Activated naive CD4-positive, alpha-beta T cell treated with anti-CD3 and anti-CD28 coated beads, Interleukin-2, amount 50 U/mL, for 72 hours (primary cell): ENCODE measurements around the gene TMEM127. TPM values are rescaled to one million over a fixed set of nuclear protein-coding genes. Genes with fewer than 3 reads are reported as not detected.
"Not testable (repeated sequence)": the region's sequence is repeated elsewhere in the genome, so short reads cannot be mapped to it uniquely, and the experiment has no call there.

Experiments used
- ATAC-seq, 2 donors: fragments of 150-1000 bp; cut with Tn5 transposase; 2 replicates each; pipeline ENCODE4 v1.10.0; 2021; ENCODE audit warnings: mild to moderate bottlenecking in 2 of 2, moderate library complexity in 2 of 2
- DNase-seq, 2 donors: peaks; one replicate each; pipeline ENCODE4 v3.0.0; 2021 to 2022; ENCODE audit warnings: low spot score in 2 of 2
- H3K27ac Mint-ChIP-seq, 2 donors: one replicate each; pipeline ENCODE4 v1.8.0; 2022; ENCODE audit warnings: mild to moderate bottlenecking in 2 of 2, mixed read lengths in 2 of 2
- H3K36me3 Mint-ChIP-seq, 2 donors: one replicate each; pipeline ENCODE4 v1.8.0; 2022; ENCODE audit warnings: mixed read lengths in 2 of 2
- H3K9me3 Mint-ChIP-seq, 2 donors: one replicate each; pipeline ENCODE4 v1.8.0; 2022; ENCODE audit warnings: mixed read lengths in 2 of 2
- total RNA-seq, 2 donors: library from RNA; stranded (reverse); gene quantifications; one replicate each; pipeline ENCODE4 v1.2.3, GENCODE V29; 2022

The TMEM127 gene
- 10 to 100 TPM; 16.5 to 17.6 TPM for total RNA-seq

- Mint-ChIP-seq H3K9me3 (no peaks in the 10 kb centered on the region), H3K27ac (peak within 1 kb of the TSS; percentile 97), H3K36me3 (peaks cover 24 to 33% of the 10 kb centered on the region in 2 donors)
- DNase-seq (peak; percentile 99), ATAC-seq (peak; percentile 94 to 95)
These were observed at the start of gene TMEM127, which contains the start of gene CIAO1 for GRCh38 chr2:96265840-96266679. TSS of gene TMEM127 (minus strand) at chr2:96265997. CDS start at chr2:96265381, 616 bp downstream. TSS of gene CIAO1 (plus strand) at chr2:96266225. CDS start at chr2:96266351, 126 bp downstream.

GRCh38 chr2:96315005-96315399 lies 49.2 kb upstream of the TMEM127 start:
- Mint-ChIP-seq H3K36me3 (peaks cover 0 to 6% of the 10 kb centered on the region in 2 donors), H3K27ac (no peak overlapping the region), H3K9me3 (no peaks in the 10 kb centered on the region)
- DNase-seq (no peak), ATAC-seq (no peak)

- DNase-seq (no peak), ATAC-seq (no peak)
- Mint-ChIP-seq H3K27ac (no peak overlapping the region), H3K9me3 (no peaks in the 10 kb centered on the region), H3K36me3 (peaks cover 23 to 28% of the 10 kb centered on the region in 2 donors)
These were observed 42.5 kb upstream of the TMEM127 start for GRCh38 chr2:96308248-96308647.

DNA sequence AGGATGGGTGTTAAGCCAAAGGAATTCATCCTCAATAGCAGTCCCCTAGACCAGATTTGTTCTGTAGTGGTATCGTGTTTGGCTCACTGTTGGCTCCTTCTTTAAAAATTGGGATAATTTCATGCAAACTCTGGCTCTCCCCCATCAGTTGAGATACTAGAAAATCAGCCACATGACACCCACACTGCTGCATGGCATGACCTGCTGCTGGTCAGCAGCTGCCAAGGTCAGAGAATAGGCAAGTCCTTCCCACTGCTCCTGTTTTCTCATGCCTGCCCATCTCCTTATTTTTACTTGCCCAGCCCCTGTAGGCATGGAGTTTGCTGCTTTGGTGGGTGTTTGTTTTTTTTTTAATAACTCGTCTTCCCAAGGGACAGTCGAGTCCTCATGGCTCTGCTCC lies 40.6 kb upstream of the TMEM127 start:
- ATAC-seq, result no peak
- peaks cover 40 to 43% of the 10 kb centered on the region in 2 donors for H3K36me3 Mint-ChIP-seq
- no peaks in the 10 kb centered on the region for H3K9me3 Mint-ChIP-seq
- peak overlapping the region; percentile 96 to 100 for H3K27ac Mint-ChIP-seq
- no peak for DNase-seq

DNA sequence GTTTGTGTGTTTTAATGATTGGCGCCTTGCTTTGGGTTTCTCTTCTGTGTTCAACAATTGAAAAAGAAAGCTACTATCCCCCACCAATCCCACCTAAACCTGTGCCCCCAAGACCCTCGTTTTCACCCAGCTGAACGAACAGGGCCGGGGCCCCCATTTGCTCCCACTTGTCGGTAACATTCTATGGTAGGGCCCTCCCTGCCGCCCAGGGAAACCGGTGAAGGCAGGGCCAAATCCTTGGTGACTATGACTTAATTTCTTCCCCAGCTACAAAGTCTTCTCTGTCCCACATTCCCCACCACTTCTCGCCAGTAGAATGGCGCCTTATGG lies 40.1 kb upstream of the TMEM127 start:
- Mint-ChIP-seq H3K9me3 (no peaks in the 10 kb centered on the region), H3K27ac (peak overlapping the region; percentile 96 to 100), H3K36me3 (peaks cover 44 to 47% of the 10 kb centered on the region in 2 donors)
- DNase-seq (no peak), ATAC-seq (no peak)

GRCh38 chr2:96305091-96305978 lies 39.5 kb upstream of the TMEM127 start, which contains the start of gene SNRNP200:
TSS of gene SNRNP200 (minus strand) at chr2:96305546. CDS start at chr2:96305437, 109 bp downstream.
- peak; percentile 90 to 91 for DNase-seq
- Mint-ChIP-seq H3K36me3 (peaks cover 45 to 49% of the 10 kb centered on the region in 2 donors), H3K9me3 (no peaks in the 10 kb centered on the region), H3K27ac (peak within 1 kb of the TSS; percentile 96 to 100)
- ATAC-seq, result peak; percentile 99

DNA sequence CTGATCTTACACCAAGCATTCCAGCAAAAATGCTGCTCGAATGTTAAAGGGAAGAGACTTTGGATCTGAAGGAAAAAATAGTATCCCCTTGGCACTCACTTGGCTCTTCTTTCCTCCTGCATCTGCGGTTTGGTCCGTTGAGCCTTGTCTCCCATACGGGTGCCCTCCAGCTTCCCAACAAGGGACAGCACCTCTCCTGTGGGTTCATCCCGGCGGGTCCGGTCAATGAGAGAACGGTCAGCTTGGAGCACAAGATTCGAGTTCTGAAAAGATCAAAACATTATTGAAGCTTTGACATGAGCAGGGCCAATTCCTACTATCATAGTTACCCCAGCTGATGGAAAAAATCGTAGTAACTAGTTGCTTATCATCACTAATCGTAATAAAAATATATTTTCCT lies 38.8 kb upstream of the TMEM127 start:
- peaks cover 47 to 49% of the 10 kb centered on the region in 2 donors for H3K36me3 Mint-ChIP-seq
- peak overlapping the region; percentile 96 to 100 for H3K27ac Mint-ChIP-seq
- H3K9me3 Mint-ChIP-seq, result no peaks in the 10 kb centered on the region
- no peak for ATAC-seq
- no peak for DNase-seq

DNA sequence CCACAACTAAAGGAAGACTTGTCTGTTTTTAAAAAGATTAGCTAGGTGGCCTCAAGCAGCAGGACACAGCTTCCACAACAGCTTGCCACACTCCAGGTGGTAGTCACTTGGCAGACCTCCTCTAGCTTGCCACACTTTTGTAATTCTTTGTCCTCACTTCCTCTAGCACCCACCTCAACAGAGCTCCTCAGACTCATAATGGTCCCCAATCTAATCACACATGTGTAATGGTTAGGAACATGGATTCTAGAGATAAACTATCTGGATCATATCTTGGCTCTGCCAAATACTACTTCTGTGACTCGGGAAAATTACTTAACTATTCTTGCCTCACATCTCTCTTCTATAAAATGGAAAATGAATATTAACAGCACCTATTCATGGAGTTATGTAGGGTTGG lies 36.1 kb upstream of the TMEM127 start:
- Mint-ChIP-seq H3K27ac (peak overlapping the region; percentile 47 to 74), H3K36me3 (peaks cover 71 to 74% of the 10 kb centered on the region in 2 donors)

DNA sequence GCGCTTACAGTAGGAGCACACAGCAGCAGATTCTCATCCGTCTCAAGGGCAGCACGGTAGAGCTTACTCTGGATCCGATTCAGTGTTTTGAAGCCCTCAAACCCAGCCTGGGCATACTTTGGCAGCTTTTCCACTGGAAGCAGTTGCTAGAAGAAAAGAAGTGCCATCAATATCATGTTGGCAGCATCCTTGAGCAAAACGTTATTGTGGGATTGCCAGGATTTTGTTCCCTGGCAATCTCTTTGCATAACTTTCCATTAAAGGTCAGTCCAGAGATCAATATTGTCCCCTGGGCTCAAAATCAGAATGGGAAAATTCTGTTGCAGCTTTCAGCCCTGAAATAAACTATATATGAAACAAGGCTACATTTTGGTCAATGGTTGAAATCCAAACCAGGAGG lies 31.1 kb upstream of the TMEM127 start:
- Mint-ChIP-seq H3K36me3 (peaks cover 41 to 61% of the 10 kb centered on the region in 2 donors), H3K9me3 (no peaks in the 10 kb centered on the region), H3K27ac (no peak overlapping the region)
- ATAC-seq (no peak), DNase-seq (no peak)

More for the DNA sequence above, 36.1 kb upstream of the TMEM127 start:
- ATAC-seq (no peak), DNase-seq (no peak)
- H3K9me3 Mint-ChIP-seq, result no peaks in the 10 kb centered on the region

- peaks cover 26 to 58% of the 10 kb centered on the region in 2 donors for H3K36me3 Mint-ChIP-seq
- not testable (repeated sequence) for DNase-seq, ATAC-seq, H3K27ac Mint-ChIP-seq, H3K9me3 Mint-ChIP-seq
These were observed 28.5 kb upstream of the TMEM127 start for GRCh38 chr2:96294271-96294670.

DNA sequence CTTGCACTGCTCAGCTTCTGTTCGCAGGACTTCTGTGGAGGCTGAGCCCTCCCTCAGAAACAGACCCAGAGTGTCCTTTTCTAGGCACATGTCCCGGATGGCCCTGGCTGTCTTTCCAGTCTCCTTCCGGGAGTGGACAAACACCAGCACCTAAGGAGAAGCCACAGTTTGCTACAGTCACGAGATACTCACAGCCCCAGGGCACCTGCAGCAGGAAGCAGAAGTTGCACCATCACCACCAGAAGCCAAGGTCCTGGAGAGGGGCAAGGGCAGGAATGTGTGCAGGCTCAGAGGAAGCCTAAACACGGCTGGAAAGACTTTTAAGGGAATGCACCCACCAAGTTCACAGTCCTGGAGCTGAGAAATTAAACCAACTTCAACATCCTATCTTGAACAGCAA lies 26.0 kb upstream of the TMEM127 start:
- H3K27ac Mint-ChIP-seq, result no peak overlapping the region
- ATAC-seq (no peak), DNase-seq (no peak)
- peaks cover 8 to 48% of the 10 kb centered on the region in 2 donors for H3K36me3 Mint-ChIP-seq
- H3K9me3 Mint-ChIP-seq, result no peaks in the 10 kb centered on the region

DNA sequence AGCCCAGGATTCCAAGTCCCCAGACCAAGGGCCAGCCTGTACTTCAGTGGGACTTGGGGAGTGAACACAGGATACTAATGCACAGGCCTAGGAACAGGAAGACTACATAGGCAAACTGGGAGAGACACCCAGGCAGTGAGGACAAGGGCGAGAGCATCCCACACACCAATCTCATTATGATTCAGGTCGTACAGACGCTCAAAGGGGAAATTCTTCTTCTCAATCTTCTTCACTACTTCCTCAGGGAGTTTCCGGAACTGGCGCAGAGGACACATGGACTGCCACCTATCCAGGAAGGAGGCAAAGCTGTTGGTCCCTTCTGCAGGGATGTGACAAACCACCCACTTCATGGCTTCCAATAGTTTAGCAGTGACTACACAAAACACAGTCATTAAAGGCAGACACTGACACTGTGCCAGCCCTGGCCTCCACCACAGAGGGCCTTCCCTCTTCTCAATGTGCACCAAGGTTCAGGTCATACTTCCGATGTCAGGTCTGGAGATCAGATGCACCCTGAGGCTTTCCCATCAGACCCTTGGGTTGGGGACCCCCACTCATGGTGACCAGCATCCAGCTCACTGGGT lies 21.6 kb upstream of the TMEM127 start:
- ATAC-seq (peak in 1 of 2 donors; percentile 47), DNase-seq (no peak)
- no peaks in the 10 kb centered on the region for H3K9me3 Mint-ChIP-seq
- H3K27ac Mint-ChIP-seq, result peak overlapping the region; percentile 64 to 69
- peaks cover 6 to 37% of the 10 kb centered on the region in 2 donors for H3K36me3 Mint-ChIP-seq

DNA sequence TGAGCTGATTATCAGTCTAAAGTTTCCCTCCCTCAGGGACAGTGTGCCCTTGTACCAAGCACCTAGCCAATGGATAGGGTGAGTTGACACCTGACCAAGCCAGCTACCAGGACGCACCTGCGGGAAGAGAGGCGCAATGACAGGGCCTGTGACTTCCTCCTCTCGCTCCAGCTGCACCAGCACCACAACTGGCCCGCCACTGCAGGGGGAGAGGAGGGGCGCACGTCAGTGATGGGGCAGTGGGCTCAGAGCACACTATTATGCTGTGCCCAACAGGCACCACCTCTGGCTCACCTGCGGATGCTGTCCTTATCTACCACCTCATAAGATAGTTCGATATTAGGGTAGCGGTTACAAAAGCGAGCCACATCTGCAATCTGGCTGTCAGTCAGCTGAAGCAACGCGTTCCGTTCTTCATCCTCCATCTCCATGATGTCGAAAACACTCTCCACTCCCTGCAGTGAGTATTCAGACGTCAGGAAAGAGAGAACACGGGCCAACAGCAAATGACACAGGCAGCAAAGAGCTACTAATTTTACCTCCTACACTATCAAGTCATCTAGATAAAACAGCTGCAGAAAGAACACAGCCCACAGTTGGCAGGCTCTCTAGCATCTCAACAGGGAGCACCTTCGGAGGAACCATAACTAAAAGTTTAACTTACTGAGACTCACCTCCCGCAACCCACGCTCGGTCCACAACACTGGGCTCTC lies 11.1 kb upstream of the TMEM127 start:
- H3K36me3 Mint-ChIP-seq, result peaks cover 19 to 34% of the 10 kb centered on the region in 2 donors

DNA sequence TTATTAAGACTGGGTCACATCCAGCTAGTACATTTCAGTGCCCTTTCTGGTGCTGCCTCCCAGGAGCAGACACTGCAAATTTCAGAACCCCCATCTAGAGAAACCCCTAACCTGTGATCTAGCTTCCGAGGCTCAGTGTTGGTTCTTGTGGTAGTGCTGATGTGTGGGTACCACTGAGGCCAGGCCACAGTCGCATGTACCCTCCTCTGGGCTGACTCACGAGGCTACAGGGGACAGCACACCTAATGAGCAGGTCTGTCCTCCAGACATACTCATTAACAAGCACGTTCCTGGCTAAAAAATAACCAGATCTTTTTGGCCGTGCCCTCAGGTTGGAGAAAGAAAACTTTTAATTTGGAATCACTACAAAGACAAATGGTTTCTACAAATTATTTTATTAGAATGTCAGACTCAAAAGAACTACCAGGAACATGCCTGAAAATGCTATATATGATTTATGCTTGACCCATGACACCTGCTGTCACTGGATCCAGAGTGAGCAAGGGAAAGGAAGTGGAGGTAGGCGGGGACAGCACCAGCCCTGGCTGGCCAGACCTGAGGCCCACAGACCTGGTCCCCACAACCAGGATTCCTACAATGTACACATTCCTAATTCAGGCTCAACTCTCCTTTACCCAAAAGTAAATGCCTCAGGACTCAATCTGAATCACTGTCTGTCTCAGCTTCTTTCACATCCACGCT lies 8.7 kb upstream of the TMEM127 start:
- ATAC-seq (peak in 1 of 2 donors; percentile 71), DNase-seq (no peak)
- peak overlapping the region in 1 of 2 donors; percentile 71 for H3K27ac Mint-ChIP-seq
- peaks cover 13 to 26% of the 10 kb centered on the region in 2 donors for H3K36me3 Mint-ChIP-seq
- H3K9me3 Mint-ChIP-seq, result no peaks in the 10 kb centered on the region

More for the DNA sequence above, 11.1 kb upstream of the TMEM127 start:
- DNase-seq (no peak), ATAC-seq (no peak)
- peak overlapping the region in 1 of 2 donors; percentile 55 for H3K27ac Mint-ChIP-seq
- H3K9me3 Mint-ChIP-seq, result no peaks in the 10 kb centered on the region

GRCh38 chr2:96273763-96274162 lies 8.0 kb upstream of the TMEM127 start:
- no peak for DNase-seq
- no peak overlapping the region for H3K27ac Mint-ChIP-seq
- H3K9me3 Mint-ChIP-seq, result no peaks in the 10 kb centered on the region
- peaks cover 12 to 23% of the 10 kb centered on the region in 2 donors for H3K36me3 Mint-ChIP-seq
- no peak for ATAC-seq
